Right lobe of liver (tissue), 4 donors: Measurements from ENCODE around the gene ROPN1B.

Experiments used
- POLR2A ChIP-seq: fragments of 450-650 bp; IDR thresholded peaks from one replicate; pipeline ENCODE4 v1.6.1; 2017; ENCODE audit warnings: antibody characterized with exemption, mild to moderate bottlenecking
- TF ChIP-seq, protein P1 (sequence below), 4 donors: fragments of 200-600 bp in 3 of 4; fragments of 450-650 bp in 1 of 4; IDR thresholded peaks; one replicate each; pipeline versions ENCODE4 v1.5.1 to v1.8.0; 2016 to 2022; ENCODE audit warnings: antibody characterized with exemption in 4 of 4, mild to moderate bottlenecking in 2 of 4
- donor health status: DM: no; HTN: no; CAD: no.
- donor health status: DM: no; HTN: no; CAD: no.
- donor health status: DM: no; HTN: yes; CAD: no.

DNA sequence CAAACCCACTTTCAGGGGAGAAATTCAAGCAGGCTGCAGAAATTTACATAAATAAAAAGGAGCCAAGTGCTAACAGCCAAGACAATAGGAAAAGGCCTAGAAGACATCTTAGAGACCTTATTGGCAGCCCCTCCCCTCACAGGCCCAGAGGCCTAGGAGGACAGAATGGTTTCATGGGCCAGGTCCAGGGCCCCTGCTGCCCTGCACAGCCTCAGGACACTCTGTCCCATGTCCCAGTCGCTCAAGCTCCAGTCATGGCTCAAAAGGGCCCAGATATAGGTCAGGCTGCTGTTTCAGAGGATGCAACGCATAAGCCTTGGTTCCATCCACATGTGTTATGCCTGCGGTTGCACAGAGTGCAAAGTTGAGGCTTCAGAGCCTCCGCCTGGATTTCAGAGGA, 59.1 kb downstream of the ROPN1B start:
- TF ChIP-seq, protein P1, sequence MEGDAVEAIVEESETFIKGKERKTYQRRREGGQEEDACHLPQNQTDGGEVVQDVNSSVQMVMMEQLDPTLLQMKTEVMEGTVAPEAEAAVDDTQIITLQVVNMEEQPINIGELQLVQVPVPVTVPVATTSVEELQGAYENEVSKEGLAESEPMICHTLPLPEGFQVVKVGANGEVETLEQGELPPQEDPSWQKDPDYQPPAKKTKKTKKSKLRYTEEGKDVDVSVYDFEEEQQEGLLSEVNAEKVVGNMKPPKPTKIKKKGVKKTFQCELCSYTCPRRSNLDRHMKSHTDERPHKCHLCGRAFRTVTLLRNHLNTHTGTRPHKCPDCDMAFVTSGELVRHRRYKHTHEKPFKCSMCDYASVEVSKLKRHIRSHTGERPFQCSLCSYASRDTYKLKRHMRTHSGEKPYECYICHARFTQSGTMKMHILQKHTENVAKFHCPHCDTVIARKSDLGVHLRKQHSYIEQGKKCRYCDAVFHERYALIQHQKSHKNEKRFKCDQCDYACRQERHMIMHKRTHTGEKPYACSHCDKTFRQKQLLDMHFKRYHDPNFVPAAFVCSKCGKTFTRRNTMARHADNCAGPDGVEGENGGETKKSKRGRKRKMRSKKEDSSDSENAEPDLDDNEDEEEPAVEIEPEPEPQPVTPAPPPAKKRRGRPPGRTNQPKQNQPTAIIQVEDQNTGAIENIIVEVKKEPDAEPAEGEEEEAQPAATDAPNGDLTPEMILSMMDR (IDR thresholded peaks at IDR 0.05), result no peak
- no peak for TF ChIP-seq POLR2A
